ENCODE measurements around the gene TXNRD2.

TXNRD2 gene

DNA sequence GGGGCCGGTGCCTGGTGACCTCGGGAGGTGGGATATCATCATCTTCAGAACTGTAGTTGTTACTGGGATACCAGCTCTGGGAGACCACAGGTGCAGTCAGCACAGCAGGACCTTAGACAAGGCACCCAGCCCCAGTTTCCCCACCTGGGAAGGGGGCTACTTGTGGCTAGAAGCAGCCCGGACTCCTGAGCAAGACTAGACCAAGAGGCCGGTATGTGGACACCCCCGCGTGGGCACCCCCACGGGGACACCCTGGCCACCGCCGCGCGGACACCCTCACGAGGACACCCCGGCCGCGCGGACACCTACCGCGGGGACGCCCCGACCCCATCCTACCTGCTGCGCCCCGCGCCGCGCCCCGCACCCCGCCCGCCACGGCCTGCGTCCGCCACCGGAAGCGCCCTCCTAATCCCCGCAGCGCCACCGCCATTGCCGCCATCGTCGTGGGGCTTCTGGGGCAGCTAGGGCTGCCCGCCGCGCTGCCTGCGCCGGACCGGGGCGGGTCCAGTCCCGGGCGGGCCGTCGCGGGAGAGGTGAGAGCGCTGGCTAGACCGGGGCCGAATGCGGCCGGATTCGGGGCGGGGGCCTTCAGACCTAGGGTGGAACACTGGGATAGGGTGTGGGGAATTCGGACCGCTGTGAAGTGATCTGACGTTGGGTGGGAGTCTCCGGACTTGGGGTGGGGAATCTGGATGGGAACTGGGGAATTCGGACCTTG is at the start of gene TXNRD2, which contains the start of gene COMT:
TSS of gene TXNRD2 (minus strand) at position 454 of the 718 bp plus-strand sequence. CDS start at position 439, 15 bp downstream.
TSS of gene COMT (plus strand) at position 408 of the 718 bp plus-strand sequence. CDS start 20,755 bp downstream, outside the sequence.
- peak; percentile 69 for DNase-seq (ENCODE audit: low spot score)

DNA sequence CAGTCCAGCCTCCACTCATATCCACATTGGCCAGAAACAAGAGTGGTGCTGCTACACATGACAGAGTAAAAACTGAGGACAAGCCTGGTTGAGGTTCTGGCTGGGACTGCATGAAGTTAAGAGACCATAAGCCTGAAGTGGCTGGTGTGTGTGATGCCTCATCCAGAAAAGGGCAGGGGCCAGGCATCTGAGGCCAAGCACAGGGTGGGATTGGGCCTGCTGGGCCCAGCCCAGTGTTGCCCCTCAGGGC is 49.7 kb upstream of the TXNRD2 start:
- no peak for DNase-seq (ENCODE audit: low spot score)

GRCh38 chr22:19990609-19991394 is 49.2 kb upstream of the TXNRD2 start:
- no peak for DNase-seq (ENCODE audit: low spot score)

GRCh38 chr22:19990188-19990587 is 48.6 kb upstream of the TXNRD2 start:
- no peak for DNase-seq (ENCODE audit: low spot score)

DNA sequence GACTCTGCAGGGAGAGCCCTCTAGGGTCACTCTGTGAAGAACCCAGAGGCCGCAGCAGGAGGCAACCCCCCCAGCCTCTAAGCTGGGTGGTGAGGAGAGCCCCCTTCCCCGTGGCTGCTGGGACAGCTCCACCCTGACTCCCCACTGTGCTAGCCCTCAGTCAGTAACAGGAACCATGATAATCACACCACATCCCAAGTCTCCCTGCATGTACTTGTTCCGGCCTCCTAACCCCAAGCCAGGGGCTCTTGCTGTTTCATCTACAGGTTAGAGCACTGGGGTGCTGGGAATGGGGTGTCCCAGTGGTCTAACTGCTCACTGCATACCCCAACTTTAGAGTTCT is 48.1 kb upstream of the TXNRD2 start:
- DNase-seq (ENCODE audit: low spot score), result no peak

- no peak for DNase-seq (ENCODE audit: low spot score)
These were observed 47.5 kb upstream of the TXNRD2 start for GRCh38 chr22:19988965-19989724.

- DNase-seq (ENCODE audit: low spot score), result no peak
These were observed 46.8 kb upstream of the TXNRD2 start for GRCh38 chr22:19988331-19988808.

- no peak for DNase-seq (ENCODE audit: low spot score)
These were observed 46.0 kb upstream of the TXNRD2 start for GRCh38 chr22:19987394-19988306.

- peak; percentile 37 for DNase-seq (ENCODE audit: low spot score)
These were observed 45.1 kb upstream of the TXNRD2 start for GRCh38 chr22:19986410-19987341.

GRCh38 chr22:19986011-19986409 is 44.4 kb upstream of the TXNRD2 start:
- no peak for DNase-seq (ENCODE audit: low spot score)

- DNase-seq (ENCODE audit: low spot score), result no peak
These were observed 43.5 kb upstream of the TXNRD2 start for GRCh38 chr22:19984851-19985811.

DNA sequence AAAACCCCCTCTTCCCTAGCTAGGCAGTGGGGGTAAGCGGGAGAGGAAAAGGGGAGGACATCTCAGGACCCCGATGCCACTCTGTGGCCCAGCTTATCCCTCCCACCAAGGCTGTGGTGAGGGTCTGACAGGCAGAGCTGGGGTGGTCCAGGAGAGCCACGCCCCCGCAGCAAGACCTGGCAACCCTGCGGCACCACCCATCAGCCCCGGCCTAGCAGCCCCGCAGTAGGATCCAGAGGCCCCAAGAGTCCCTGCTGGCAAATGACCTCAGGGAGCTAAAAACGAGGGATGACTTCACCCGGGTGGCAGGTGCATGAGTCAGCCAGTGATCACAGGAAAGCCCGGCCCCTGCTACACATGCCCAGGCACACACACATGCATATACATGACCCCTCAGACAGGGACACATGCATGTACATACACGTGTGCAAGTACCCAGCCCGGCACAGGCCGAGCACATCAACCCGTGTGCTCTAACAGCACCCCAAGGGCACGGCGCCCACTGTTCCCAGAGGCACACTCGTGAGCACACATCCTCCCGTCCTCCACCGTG is 42.7 kb upstream of the TXNRD2 start:
- DNase-seq (ENCODE audit: low spot score), result no peak

DNA sequence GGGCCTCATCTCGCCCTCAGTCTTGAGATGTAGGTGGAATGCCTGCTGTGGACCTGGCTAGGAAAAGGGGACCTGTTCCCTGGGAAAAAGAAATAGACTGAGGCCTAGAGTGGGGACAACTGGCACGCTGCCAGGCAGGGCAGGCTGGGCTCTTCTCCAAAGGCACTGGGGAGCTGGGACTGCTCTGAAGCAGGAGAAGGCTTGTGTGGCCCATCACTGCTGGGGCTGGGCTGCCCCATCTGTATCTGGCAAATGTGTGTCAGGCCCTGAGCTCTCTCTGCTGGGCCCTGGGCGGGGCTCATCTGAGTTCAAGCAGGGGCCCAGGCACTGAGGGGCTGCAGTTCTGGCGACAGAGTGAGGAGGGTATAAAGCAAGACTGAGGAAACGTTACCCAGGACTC is 42.1 kb upstream of the TXNRD2 start:
- no peak for DNase-seq (ENCODE audit: low spot score)

DNA sequence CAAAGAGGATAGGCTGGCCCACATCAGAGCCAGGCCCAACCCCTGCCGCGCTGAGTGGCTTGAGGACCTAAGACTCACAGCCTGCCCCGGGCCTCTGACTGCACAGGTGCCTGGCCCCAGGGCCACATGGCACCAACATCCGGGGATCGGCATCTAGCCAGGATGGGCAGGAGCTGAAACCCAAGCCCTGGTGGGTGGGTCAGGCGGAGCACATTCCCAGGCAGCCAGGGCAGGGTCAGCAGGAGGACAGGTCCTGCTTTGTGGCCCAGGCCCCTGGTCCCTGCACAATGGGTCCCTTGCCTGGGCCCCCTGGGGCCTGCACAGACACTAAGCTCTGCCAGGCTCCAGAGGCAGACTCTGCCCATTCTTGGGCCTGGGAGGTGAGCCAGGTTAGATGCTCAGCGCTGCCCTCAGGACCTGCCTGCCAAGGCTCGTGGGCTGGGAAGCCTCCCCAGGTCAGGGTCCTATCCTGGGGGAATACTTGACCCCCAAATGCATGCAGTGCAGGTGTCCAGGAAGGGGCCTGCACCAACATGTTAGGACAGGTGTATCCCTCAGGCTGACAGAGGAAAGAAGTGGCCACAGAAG is 41.5 kb upstream of the TXNRD2 start:
- no peak for DNase-seq (ENCODE audit: low spot score)

DNA sequence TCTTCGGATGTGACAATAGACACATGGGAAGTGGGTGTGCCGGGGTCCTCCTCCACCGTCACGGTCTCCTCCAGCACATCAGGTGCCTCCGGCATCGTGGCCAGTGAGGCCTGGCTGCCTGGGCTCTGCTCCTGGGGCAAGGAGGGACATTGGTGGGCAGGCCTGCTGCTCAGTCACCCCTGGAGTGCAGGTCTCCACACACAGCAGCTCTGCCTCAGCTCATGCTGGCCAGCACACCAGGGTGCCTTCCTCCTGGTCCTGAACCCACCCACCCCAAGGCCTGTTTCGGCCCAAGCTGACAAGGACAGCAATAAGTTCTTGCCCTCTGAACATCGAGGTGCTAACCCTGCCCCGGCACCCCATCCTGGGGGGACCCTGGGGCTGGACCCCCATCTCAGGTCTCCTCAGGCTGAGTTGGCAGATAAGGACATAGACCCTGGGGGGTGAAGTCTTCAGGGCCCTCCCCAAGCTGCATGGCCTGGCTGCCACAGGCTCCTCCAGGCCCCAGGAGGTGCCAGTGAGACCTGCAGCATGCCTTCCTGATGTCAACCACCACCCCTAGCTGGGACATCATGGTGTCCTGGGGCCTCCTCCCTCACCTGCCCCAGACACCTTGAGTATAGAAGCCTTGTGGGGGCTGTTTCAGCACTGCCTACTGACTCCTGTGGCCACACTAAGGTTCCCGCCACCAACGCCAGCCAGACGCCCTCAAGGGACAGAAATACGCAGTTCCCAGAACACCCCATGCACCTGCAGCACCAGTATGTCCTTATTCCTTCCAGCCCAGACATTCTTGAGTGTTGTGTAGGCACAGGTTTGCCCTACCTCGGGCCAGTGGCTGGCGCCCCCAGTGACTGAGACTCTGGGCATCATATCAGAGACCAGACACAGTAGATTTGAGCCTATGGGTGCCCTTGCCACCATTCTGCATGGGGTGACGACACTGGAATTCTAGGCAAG is 40.6 kb upstream of the TXNRD2 start:
- DNase-seq (ENCODE audit: low spot score), result no peak

DNA sequence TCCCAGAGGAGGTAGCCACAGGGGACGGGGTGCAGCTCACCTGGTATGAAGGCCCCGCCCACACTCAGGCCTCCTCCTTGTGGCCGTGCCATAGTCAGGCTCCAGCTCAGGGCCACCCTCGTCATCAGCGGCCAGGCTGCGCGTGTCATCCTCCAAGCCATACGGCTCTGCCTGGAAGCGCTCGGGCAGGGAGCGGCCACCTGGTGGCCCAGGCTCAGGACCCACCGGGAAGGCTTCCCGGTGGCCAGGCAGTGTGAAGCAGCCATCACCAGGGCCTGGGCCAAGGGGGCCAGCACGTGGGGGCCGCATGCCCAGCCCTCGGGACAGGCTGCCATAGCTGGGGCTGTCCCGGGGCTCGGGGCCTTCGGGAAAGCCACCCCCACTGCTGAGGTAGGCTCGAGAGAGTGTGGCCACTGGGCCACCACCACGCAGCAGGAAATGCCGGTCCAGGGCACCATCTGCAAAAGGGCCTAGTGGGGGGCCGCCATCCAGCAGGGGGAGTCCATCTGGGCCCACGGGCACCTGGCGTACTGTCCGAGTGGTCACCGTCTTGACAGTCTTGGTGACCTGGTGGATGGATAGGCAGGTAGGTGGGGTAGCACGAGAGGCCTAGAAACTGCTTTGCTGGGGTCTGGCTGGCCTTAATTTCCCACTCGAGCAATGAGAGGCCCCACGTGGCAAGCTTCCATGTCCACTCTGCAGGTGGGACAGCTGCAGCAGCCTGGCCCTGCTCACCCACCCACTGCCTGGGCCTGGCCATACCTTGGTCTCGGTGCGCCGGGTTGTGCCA is 39.7 kb upstream of the TXNRD2 start:
- DNase-seq (ENCODE audit: low spot score), result no peak

GRCh38 chr22:19980766-19981165 is 39.1 kb upstream of the TXNRD2 start:
- DNase-seq (ENCODE audit: low spot score), result no peak

Measured in CD4-positive, alpha-beta T cell treated with Interleukin-15 for 4 hours (primary cell).